ENCODE data around the gene RFC1. TPM values are rescaled to one million over a fixed set of nuclear protein-coding genes. Genes with fewer than 3 reads are reported as not detected.

RFC1 gene
- total and polyA plus RNA-seq, 9 of the 15 experiments (the other 6 are each of a cell fraction or from before 2014, with no cell fraction given), result 16.8 to 85.6 (median 45.2) TPM

DNA sequence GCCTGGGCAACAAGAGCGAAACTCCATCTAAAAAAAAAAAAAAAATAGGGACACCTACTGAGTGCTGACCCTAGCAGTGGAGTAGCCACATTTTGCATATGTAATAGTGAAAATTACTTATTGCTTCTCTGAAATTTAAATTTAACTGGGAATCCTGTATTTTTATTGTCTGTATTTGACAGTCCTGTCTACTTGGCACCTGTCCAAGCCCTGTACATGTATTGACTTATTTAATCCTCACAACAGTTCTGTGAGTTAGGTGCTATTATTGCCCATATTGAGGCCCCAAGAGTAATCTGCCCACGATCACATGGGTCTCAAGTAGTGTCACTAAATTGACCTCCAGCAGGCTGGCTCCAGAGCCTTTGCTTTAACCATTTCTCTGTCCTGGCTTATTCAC lies 102.3 kb downstream of the RFC1 start:
- Histone ChIP-seq H3K9me3 (replicated peaks; ENCODE audit: control insufficient read depth, insufficient read depth, low read depth, low read length) (no peaks in the 10 kb centered on the region), H3K4me1 (replicated peaks in 1 of 2; ENCODE audit: control insufficient read depth in 2 of 2, insufficient read depth in 2 of 2, low read length in 2 of 2) (no peaks in the 10 kb centered on the region), H3K27ac (ENCODE audit: extremely low read depth, low read depth, low read length) (no peak overlapping the region), H3K36me3 (ENCODE audit: control insufficient read depth, insufficient read depth, low read length) (no peaks in the 10 kb centered on the region), H3K9me1 (ENCODE audit: control insufficient read depth, insufficient read depth, low read length) (no peaks in the 10 kb centered on the region), H2AFZ (ENCODE audit: low read depth, low read length) (no peak overlapping the region), H3K4me3 (no peak overlapping the region), H3K9ac (ENCODE audit: insufficient read depth in 1 of 2, low read depth in 2 of 2, low read length in 2 of 2) (no peak overlapping the region), H3K27me3 (ENCODE audit: control insufficient read depth in 2 of 2, insufficient read depth in 2 of 2, low read length in 2 of 2) (no peaks in the 10 kb centered on the region), H3K79me2 (ENCODE audit: control insufficient read depth, insufficient read depth, low read length) (no peaks in the 10 kb centered on the region), H3K4me2 (ENCODE audit: insufficient read depth, low read length) (no peak overlapping the region), H4K20me1 (replicated peaks; ENCODE audit: control insufficient read depth, insufficient read depth, low read length) (no peaks in the 10 kb centered on the region)
- BruUV-seq (replicated peaks), result no TSS peak
- DNase-seq (ENCODE audit: extremely low read depth in 1 of 4, low spot score in 3 of 4) (peak in 1 of 4 experiments; percentile 11), ATAC-seq (no peak), FAIRE-seq (no peak)
- CTCF ChIA-PET (ENCODE audit: low intra/inter-chr PET ratio), result no interaction called here
- in situ Hi-C loops (cut with MboI), result no loop called here
- POLR2A ChIA-PET, result interaction anchor here (1.1 kb wide), 1 partner anchor 12 kb away, joined by 4 read pairs; no protein-coding TSS in a partner anchor
- 0% methylated on average over 1 of the region's 2 CpGs for WGBS (ENCODE audit: insufficient coverage, low coverage, missing lambda C conversion rate)
- intact Hi-C loops (cut with micrococcal nuclease), result no loop called here
- peak; percentile 76 for TF ChIP-seq NFIC (IDR thresholded peaks at IDR 0.05)
- TF ChIP-seq ZNF830 (CRISPR knock-in tag; IDR thresholded peaks at IDR 0.05), result no peak

DNA sequence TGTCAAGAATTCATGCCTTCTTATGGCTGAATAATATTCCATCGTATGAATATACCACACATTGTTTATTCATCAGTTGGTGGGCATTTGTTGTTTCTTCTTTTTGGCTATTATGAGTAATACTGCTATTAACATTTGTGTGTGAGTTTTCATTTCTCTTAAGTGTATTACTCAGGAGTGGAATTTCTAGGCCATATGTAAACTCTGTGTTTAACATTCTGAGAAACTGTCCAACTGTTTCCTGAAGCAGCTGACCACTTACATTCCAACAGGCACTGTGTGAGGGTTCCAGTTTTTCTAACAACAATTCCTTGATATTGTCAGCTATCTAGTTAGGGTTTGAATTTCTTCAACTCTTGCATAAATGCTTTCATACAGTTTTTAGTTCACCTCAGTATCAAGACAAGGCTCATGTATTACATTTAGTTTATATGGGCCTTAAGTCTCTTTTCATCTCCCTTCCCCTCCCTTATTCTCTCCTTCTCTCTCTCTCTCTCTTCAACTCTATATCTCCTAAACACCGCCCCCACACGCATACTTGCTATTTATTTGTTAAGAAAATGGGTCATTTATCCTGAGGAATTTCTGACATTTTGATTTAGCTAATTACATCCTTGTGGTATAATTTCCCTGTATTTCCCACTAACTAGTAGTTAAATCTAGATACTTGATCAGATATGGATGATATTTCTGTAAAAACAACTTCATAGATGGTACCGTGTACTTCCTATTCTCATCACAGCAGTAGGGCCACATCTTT lies 106.4 kb downstream of the RFC1 start:
- H3K9me1 ChIP-seq (ENCODE audit: control insufficient read depth, insufficient read depth, low read length), result no peaks in the 10 kb centered on the region
- intact Hi-C loops (cut with micrococcal nuclease), result no loop called here
- no TSS peak for BruUV-seq (replicated peaks)
- no peaks in the 10 kb centered on the region for H3K36me3 ChIP-seq (ENCODE audit: control insufficient read depth, insufficient read depth, low read length)
- H3K9ac ChIP-seq (ENCODE audit: insufficient read depth in 1 of 2, low read depth in 2 of 2, low read length in 2 of 2), result no peak overlapping the region
- H3K4me2 ChIP-seq (ENCODE audit: insufficient read depth, low read length), result no peak overlapping the region
- FAIRE-seq (no peak), DNase-seq (ENCODE audit: extremely low read depth in 1 of 4, low spot score in 3 of 4) (no peak), ATAC-seq (no peak)
- no peaks in the 10 kb centered on the region for H3K4me1 ChIP-seq (replicated peaks in 1 of 2; ENCODE audit: control insufficient read depth in 2 of 2, insufficient read depth in 2 of 2, low read length in 2 of 2)
- no peaks in the 10 kb centered on the region for H3K27me3 ChIP-seq (ENCODE audit: control insufficient read depth in 2 of 2, insufficient read depth in 2 of 2, low read length in 2 of 2)
- no peaks in the 10 kb centered on the region for H3K79me2 ChIP-seq (ENCODE audit: control insufficient read depth, insufficient read depth, low read length)
- H3K4me3 ChIP-seq, result no peak overlapping the region
- no peak overlapping the region for H3K27ac ChIP-seq (ENCODE audit: extremely low read depth, low read depth, low read length)
- 68% methylated on average over 4 of the region's 4 CpGs for WGBS (ENCODE audit: insufficient coverage, low coverage, missing lambda C conversion rate)
- no peaks in the 10 kb centered on the region for H3K9me3 ChIP-seq (replicated peaks; ENCODE audit: control insufficient read depth, insufficient read depth, low read depth, low read length)
- CTCF ChIA-PET (ENCODE audit: low intra/inter-chr PET ratio), result no interaction called here
- in situ Hi-C loops (cut with MboI), result no loop called here
- H2AFZ ChIP-seq (ENCODE audit: low read depth, low read length), result no peak overlapping the region
- no peaks in the 10 kb centered on the region for H4K20me1 ChIP-seq (replicated peaks; ENCODE audit: control insufficient read depth, insufficient read depth, low read length)
- POLR2A ChIA-PET, result no interaction called here
- no peak for TF ChIP-seq ARNT (IDR thresholded peaks at IDR 0.05)
- no peak for TF ChIP-seq ZC3H8 (IDR thresholded peaks at IDR 0.05)
- no peak for TF ChIP-seq SOX6 (IDR thresholded peaks at IDR 0.05)
- no peak for TF ChIP-seq ZSCAN29 (IDR thresholded peaks at IDR 0.05)
- TF ChIP-seq SIX5 (IDR thresholded peaks at IDR 0.05; ENCODE audit: borderline replicate concordance in 1 of 2, insufficient read depth in 1 of 2, low read depth in 1 of 2, low read length in 2 of 2), result no peak
- TF ChIP-seq, protein P1, sequence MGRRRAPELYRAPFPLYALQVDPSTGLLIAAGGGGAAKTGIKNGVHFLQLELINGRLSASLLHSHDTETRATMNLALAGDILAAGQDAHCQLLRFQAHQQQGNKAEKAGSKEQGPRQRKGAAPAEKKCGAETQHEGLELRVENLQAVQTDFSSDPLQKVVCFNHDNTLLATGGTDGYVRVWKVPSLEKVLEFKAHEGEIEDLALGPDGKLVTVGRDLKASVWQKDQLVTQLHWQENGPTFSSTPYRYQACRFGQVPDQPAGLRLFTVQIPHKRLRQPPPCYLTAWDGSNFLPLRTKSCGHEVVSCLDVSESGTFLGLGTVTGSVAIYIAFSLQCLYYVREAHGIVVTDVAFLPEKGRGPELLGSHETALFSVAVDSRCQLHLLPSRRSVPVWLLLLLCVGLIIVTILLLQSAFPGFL (CRISPR knock-in tag; IDR thresholded peaks at IDR 0.05), result no peak
- no peak for TF ChIP-seq ZBTB8A (IDR thresholded peaks at IDR 0.05; ENCODE audit: partially characterized antibody)
- TF ChIP-seq, protein P2, sequence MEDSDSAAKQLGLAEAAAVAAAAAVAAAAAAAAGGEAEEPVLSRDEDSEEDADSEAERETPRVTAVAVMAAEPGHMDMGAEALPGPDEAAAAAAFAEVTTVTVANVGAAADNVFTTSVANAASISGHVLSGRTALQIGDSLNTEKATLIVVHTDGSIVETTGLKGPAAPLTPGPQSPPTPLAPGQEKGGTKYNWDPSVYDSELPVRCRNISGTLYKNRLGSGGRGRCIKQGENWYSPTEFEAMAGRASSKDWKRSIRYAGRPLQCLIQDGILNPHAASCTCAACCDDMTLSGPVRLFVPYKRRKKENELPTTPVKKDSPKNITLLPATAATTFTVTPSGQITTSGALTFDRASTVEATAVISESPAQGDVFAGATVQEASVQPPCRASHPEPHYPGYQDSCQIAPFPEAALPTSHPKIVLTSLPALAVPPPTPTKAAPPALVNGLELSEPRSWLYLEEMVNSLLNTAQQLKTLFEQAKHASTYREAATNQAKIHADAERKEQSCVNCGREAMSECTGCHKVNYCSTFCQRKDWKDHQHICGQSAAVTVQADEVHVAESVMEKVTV (CRISPR knock-in tag; IDR thresholded peaks at IDR 0.05), result no peak
- TF ChIP-seq RFX7 (CRISPR knock-in tag; IDR thresholded peaks at IDR 0.05), result no peak
- no peak for TF ChIP-seq ZBED1 (IDR thresholded peaks at IDR 0.05)
- TF ChIP-seq, protein P3, sequence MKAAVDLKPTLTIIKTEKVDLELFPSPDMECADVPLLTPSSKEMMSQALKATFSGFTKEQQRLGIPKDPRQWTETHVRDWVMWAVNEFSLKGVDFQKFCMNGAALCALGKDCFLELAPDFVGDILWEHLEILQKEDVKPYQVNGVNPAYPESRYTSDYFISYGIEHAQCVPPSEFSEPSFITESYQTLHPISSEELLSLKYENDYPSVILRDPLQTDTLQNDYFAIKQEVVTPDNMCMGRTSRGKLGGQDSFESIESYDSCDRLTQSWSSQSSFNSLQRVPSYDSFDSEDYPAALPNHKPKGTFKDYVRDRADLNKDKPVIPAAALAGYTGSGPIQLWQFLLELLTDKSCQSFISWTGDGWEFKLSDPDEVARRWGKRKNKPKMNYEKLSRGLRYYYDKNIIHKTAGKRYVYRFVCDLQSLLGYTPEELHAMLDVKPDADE (conservative IDR thresholded peaks at IDR 0.05; ENCODE audit: control insufficient read depth, low read depth, low read length), result no peak
- no peak for TF ChIP-seq GTF2E2 (tag; IDR thresholded peaks at IDR 0.05)
